Kidney epithelial cell (primary cell): Measurements from ENCODE around the gene ITGB1BP2. TPM values are rescaled to one million over a fixed set of nuclear protein-coding genes. Genes with fewer than 3 reads are reported as not detected.
A peak's percentile ranks its signal among the peaks of the same experiment; 100 is the strongest.

Source experiments
- DNase-seq: peaks from one replicate; pipeline ENCODE4 v3.0.0-alpha.2; 2010; ENCODE audit warnings: low read depth
- H3K27me3 ChIP-seq: 2 replicates; pipeline ENCODE4 v1.6.0; 2011; ENCODE audit warnings: low read length; ENCODE audit not compliant: control insufficient read depth, insufficient read depth
- H3K36me3 ChIP-seq: 2 replicates; pipeline ENCODE4 v1.5.1; 2011; ENCODE audit warnings: low read length; ENCODE audit not compliant: control insufficient read depth, insufficient read depth
- H3K4me3 ChIP-seq: 2 replicates; pipeline ENCODE4 v1.5.1; 2011; ENCODE audit warnings: low read depth, mild to moderate bottlenecking, control low read depth, low read length
- CTCF ChIP-seq: IDR thresholded peaks from 2 replicates; pipeline ENCODE4 v1.5.1; 2011; ENCODE audit warnings: mild to moderate bottlenecking, moderate library complexity, low read length, control low read depth, inconsistent platforms; ENCODE audit not compliant: insufficient read depth, poor library complexity, severe bottlenecking
- total RNA-seq: library from RNA; depleted of rRNA; stranded (reverse); fragments of >200 nt; gene quantifications from 2 replicates; pipeline ENCODE4 v1.2.3, GENCODE V29; 2015

ITGB1BP2 gene
- 1.1 and 1.7 TPM in 2 replicates for total RNA-seq

- no peak for TF ChIP-seq CTCF
- Histone ChIP-seq H3K36me3 (peaks cover 1% of the 10 kb centered on the region), H3K27me3 (no peaks in the 10 kb centered on the region), H3K4me3 (no peak within 1 kb of the TSS)
- no peak for DNase-seq
These were observed at the start of gene ITGB1BP2 for GRCh38 chrX:71301195-71301924. ITGB1BP2 (plus strand) TSS chrX:71301750; CDS start chrX:71301807, 57 bp downstream.

GRCh38 chrX:71252221-71252620, 49.3 kb upstream of the ITGB1BP2 start:
- no peak for TF ChIP-seq CTCF
- Histone ChIP-seq H3K36me3 (no peaks in the 10 kb centered on the region), H3K27me3 (no peaks in the 10 kb centered on the region), H3K4me3 (no peak overlapping the region)
- DNase-seq: no peak

GRCh38 chrX:71253253-71254091, 48.1 kb upstream of the ITGB1BP2 start:
- peak overlapping the region; percentile 81 for H3K4me3 ChIP-seq
- no peak for DNase-seq

GRCh38 chrX:71254092-71254963, 47.2 kb upstream of the ITGB1BP2 start, which contains the start of gene ZMYM3:
ZMYM3 (minus strand) TSS chrX:71254140; CDS start chrX:71253255, 885 bp downstream.
- peak within 1 kb of the TSS; percentile 81 for H3K4me3 ChIP-seq
- peak; percentile 21 for DNase-seq
- no peaks in the 10 kb centered on the region for H3K36me3 ChIP-seq
- H3K27me3 ChIP-seq: no peaks in the 10 kb centered on the region
- TF ChIP-seq CTCF: no peak

More at GRCh38 chrX:71253253-71254091, 48.1 kb upstream of the ITGB1BP2 start:
- TF ChIP-seq CTCF: peak; percentile 53
- no peaks in the 10 kb centered on the region for H3K36me3 ChIP-seq
- H3K27me3 ChIP-seq: no peaks in the 10 kb centered on the region

- no peak overlapping the region for H3K4me3 ChIP-seq
- TF ChIP-seq CTCF: no peak
- no peaks in the 10 kb centered on the region for H3K27me3 ChIP-seq
- no peaks in the 10 kb centered on the region for H3K36me3 ChIP-seq
- no peak for DNase-seq
These were observed 45.5 kb upstream of the ITGB1BP2 start for GRCh38 chrX:71256051-71256450.
